HS-5 (cell line): ENCODE data around the gene CLCN5.
A peak's percentile ranks its signal among the peaks of the same experiment; 100 is the strongest.

Experiments used
- DNase-seq: peaks from one replicate; pipeline ENCODE4 v3.0.0-alpha.2; 2012; ENCODE audit warnings: low read depth

The CLCN5 gene

DNA sequence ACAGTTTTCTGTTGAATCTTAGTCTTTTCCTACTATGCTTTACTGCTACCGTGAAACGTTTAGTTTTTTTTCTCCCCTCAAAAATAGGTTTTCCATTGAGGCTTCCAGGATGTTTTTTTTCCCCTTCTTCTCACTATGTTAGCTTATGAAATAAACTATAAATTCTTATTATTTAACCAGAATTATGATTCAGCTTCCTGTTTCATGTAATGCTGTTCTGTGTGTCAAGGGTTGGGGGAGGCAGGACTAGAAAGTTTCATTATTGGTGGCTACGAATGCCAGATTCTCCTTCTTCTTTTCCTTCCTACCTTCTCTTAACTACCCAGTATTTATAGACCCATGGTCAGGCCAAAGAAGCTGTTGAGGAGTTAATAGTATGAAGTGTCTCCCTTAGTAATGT, 11.8 kb downstream of the CLCN5 start:
- DNase-seq = no peak

DNA sequence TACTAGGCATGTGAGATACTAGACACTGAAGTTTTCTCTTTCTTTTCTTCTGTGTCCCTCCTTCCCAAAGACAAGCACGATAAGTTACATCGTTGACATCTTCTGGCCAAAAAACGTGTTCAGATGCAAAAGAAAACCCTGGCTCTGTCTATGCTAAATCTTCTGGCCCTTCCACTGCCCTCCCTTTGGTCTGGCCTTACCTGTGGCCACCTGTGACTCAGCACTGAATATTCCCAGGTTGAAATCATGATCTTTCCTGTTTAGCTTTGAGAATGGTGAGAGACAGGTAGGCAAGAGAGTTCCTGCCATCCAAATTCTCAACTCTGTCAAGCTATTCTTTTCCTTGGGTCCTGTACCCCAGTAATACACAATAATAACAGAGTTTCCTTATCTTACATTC, 12.3 kb downstream of the CLCN5 start:
- no peak for DNase-seq

DNA sequence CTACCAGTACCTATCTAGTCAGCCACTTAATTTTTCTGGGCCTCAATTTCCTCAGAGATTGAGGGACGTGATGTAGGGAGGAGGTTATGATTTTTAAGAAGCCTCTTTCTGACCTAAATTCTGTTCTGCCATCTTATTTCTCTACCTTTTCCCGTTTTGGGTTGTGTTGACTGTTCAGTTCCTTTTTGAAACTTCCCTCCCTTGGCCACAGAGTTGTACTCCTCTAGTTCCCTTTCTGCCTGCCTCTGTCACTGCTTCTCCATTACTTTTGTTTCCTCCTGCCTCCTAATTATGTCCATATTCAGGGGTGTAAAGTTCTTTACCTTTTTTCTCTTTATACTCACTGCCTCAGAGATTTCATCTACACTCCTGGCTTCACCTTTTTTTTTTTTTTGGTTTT, 25.4 kb downstream of the CLCN5 start:
- no peak for DNase-seq

DNA sequence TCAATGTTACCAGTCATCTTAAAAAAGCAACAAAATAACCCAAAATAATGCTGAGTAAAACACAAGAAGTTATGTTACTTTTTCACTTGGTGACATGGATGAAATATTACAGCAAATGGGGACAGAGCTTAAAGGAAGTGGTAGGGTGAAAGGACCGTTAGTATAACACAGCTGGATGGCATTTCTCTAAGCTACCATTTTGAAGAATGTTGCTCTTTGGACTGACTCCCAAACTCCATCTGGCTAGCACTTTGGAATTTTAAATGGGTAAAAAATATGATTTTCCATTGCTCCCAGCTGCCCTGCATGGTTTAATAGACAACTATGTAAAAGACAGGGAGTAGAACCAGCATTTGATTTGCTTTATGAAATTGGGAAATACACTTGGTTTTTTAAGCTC, 27.6 kb downstream of the CLCN5 start:
- DNase-seq = no peak

DNA sequence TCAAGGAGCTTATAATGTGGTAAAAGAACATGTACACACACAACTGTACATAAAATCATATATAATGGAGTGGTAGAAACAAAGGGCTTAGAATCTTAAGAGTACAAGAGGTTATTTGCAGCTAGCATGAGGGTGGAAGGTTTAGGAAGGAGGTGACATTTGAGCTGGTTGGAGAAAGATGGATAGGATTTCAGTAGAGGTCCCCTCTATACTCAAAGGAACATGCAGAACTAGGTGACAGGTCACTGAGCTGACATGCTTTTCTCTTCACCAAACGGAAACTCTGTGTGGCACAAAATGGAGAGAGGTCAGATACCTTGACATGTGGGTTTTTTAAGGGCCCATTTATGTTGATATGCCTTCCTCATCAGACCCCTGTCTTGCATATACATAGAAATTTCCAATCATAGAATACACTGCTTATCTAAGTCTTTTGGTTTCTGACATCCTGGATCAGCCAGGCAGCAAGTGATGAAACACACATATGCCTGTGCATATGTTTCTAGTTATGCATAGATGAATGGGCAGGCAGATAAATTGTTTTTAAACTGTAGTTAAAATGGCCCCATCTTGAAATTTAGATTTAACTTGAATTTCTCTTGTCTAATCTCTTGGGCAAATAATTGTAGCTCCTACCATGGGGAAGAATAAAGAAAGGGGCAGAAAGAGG, 29.3 kb downstream of the CLCN5 start:
- DNase-seq = no peak

DNA sequence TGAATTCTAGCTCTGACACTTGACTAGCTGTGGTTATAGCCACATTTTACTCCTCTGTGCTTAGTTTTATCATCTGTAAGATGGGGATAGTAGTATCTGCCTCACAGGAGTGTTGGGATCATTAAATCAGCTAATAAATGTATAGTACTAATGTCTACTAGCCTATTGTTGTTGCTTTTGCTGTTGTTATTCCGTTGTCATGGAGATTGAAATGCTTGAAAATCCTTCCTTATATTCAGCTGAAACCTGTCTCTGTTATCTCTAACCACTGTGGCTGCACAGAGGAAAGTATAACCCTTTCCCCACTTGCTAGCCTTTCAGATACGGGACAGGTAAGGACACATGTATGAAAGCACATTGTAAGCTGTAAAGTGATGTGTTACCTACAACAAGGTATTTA, 33.9 kb downstream of the CLCN5 start:
- DNase-seq = no peak

DNA sequence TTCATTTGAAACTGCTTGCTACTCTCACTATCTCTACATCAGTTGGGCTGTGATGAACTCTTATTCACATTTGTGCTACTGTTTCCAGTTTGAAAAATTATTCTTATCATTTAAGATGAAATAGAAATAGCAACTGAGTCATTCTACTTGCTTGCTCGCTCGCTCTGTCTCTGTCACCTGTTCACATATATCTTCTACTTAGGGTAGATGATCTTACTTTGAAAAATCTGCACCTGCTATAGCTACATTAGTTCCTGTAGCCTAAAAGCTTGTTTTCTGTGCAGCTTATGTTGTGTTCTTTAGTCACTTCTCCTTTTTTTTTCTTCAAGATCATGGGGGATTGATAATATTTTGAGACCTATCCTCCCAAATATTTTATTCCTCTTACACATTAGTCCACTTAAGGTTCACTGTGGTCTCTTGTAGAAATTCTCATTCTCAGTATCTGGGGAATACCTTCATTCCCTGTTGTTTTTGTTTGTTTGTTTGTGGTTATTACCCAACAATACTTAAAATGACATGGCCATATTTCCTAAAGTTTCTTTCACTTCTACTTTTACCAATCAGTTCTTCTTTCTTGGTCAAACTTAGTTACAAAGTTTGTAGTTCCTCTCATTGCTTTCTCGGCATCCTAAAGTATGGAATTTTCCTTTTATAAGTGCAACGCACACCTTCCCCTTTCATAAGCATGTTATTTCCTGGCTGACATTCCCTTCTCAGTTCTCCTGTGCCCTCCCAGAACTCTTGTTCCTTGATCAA, 36.5 kb downstream of the CLCN5 start:
- DNase-seq = no peak

DNA sequence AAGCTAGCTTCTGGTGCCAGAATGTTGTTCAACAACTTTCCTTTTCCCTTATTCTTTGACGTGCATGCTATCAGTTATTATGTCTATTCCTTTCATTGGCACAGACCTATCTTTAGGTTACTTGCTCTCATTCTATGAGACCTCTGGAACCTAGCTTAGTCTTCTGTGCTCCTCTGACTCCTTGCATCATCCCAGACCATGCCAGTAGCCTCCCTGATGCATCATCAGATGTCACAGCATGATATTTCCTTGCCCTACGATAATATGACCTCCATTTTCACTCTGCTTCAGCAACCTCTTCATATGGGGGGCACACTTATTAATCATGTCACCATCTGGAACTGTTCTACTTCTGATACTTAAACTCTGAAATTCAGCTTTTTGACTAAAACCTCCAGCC, 37.2 kb downstream of the CLCN5 start:
- DNase-seq = no peak

DNA sequence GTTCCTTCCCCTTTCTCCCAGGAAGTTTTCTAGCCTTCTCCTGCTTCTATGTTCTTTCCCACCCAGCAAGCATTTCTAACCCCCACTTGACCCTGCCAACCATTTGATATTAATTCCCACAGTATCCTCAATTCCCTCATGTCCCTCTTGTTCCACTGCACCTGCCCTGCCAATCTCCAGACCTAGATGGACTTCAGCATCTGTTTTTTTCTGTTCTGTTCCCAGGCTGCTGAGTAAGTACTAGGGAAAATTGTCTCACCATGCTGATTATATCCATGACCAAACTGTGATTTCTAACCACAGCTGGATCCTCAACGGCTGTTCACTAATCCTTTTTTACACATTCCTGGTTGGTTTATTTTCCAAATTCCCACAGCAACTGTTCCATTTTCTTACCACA, 37.7 kb downstream of the CLCN5 start:
- no peak for DNase-seq

DNA sequence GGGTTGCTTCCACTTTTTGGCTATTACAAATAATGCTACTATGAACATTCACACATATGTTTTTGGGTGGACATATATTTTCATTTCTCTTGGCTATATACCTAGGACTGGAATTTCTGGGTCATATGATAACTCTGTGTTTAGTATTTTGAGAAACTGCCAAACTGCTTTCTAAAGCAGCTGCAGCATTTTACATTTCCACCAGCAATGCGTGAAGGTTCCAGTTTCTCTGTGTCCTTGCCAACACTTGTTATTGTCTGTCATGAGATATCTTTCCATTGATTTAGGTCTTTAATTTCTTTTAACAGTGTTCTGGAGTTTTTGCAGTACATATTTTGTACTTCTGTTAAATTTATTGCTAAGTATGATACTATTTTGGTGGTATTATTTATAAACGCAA, 48.3 kb downstream of the CLCN5 start:
- no peak for DNase-seq

DNA sequence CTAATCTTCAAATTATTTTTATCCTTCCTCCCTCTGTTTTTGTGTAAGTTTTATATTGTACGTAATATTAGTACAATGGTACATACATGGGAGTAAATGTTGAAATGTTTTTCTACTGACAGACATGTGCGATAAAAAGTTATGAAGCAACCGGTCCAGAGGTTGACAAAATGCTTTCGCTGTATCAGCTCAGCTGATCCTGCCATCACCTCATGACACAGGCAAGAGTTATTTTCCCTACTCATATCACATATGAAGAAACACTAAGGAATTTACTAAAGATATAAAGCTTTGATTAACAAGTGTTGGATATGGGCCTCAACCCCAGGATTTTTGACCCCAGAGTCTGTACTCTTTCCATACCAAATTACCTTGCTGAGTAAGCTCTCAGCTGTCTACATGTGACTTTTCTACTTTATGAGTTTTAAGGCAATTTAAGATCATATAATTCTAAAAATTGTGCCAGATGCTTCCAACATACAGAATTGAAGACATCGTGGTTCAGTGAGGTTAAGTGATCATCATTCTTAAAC, 50.0 kb downstream of the CLCN5 start:
- DNase-seq = no peak

DNA sequence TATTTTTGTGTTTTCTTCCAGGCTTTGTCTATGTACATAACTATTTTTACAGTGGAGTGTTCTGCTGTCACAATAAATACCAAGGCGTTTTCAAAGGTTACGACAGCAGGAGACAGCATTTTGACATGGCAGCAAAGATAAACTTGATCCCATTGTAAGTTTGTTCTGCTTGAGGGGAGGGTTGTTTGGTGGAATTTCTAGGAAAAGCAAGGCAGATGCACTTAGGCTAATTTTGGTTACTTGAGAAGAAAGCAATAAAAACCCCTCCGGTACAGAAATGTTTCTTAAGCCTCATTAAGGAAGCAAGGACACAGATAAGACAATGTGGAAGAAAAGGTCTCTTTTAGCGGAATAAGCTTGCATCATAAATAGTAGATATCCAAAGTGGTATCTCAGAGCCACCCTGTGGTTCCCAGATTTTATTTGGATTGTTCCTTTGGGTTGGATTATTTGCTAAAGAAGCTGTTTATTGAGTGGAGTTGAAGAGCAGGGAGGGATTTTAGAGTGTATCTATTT, 54.3 kb downstream of the CLCN5 start:
- no peak for DNase-seq

DNA sequence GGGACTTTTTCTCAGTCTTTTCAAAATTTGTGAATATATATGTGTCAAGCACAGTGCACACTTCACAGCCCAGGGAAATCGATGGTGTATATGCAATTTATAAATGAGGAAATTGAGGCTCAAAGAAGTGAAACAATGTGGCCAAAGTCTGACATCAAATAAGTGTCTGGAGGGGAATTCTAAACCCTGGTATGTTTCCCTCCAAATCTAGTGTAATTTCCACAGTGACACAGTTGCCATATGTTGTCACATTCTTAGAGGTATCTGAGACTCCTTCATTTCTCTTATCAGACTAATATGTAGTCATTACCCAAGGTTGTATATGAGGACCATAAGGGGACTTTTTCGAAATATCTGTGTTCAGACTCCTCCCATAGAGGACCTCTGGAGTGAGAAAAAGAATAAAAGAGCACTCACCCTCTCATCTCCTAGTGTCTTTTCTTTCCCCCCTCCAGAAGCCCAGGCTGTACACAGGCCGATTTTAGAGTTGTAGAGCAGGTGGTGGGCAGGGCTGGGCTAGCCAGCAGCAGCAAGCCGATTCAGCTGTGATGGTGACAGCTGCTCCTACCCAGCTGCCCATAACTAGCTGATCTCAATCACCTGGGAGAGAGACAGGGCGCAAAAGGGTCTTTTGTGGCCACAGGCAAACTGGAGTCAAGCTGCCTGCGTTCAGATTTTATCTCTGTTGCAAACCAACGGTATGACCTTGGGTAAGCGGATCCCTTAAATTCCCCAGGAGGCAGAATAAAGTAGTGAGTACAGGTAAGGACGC, 55.1 kb downstream of the CLCN5 start:
- DNase-seq = no peak

DNA sequence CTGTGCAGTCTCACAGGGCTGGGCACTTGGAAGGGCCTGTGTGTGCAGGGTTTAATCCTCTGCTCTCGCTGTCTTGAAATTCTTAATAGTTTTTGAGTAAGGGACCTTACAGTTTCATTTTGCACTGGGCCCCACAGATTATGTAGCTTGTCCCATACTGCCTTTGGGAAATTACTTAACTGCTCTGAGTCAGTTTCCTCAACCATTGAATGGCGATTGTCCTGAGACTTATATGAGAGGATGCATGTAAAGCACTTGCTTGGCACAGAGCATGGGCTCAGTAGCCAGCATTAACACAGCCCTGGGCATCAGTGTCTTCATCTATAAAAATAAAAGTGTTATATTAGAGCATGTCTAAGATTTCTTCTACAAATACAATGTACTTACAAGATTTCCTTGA, 55.8 kb downstream of the CLCN5 start:
- DNase-seq = no peak

DNA sequence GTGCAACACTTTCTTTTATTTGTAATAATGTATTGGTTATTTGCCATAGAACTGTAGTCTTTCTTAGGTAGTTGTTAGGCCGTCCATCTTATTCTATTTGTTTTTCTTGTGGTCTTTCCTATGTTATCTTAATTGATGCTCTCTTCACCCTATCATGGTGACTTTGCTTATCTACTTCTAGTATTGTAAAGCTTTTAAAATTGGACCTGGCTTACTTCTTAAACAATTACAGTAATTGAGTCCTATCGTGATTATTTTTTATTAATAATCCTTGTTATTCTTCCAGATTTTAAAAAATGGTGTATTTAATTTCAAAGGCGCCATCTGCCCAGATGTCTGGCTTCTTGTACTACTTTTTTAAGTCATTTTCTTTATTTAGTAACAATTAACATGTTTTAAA, 63.7 kb downstream of the CLCN5 start:
- DNase-seq = no peak

DNA sequence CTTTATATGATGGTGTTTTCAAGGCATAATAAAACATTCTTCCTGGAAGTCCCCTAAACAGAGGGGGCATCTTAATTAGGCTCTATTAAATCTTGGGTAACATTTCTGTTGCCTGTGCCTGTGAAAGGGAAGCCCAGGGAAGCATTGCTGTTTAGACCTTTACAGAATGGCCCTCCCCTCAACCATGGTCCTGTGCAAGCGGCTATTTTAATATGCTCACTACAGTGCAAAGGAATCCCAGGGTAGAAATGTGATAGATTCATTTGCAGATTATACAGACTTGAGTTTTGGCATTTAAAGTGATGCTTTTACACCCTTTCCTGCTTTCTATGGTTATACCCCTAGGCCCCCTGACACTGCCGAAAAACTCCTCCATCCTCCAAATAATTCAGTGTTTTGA, 65.3 kb downstream of the CLCN5 start:
- no peak for DNase-seq

DNA sequence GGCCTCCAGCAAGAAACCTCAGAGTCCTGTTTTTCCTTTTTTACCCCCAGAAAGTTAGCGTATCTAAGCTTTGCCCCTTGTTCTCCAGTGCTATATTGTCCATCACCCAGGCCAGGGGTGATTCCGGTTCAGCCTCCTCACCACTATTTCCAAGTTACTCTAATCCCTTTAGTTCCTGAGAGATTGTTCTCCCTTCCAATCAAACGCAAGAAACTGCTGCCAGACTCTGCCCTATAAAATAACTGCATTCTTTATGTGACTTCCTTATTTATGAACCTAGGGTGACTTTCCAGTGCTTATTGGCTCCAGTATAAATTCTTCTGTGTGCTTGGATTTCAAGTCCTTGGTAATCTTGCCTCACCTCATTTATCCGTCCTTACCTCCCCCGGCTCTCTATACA, 65.7 kb downstream of the CLCN5 start:
- DNase-seq = no peak

DNA sequence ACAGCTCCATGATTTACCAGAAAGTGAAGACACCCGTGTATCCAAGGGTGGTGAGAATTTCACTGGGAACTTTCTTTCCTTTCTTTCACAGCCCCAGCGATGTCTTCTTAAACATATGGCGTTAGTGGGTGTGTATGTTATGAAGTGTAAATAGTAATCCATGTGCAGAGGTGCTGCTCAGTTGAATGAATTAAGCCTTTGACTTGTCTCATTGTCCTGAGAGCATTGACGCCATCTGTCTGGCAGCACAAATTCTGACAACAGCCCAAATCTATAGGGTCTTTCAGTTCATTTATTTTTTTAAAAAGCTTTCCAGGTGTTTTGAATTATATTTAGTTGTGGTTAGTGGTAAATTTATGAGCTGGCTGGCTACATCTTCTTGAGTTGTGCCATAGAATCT, 69.4 kb downstream of the CLCN5 start:
- no peak for DNase-seq

DNA sequence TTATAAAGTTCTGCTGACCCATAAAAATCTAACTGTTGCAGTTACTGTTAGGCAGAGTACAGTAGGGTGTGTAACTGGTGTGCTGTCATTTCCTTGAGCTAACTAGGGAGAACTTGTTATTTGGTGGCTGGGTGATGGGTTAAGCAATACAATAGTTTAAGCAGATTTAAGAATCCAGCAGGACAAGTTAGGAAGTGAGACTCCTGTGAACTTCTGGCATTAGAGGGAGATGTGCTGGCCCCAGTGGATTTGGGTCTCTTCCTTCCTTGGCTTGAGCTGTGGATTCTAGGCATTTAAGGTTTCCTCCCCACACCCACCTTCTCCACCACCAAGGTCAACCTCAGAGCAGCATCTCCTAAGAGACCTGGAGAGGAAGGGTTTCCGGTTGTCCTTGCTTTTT, 70.5 kb downstream of the CLCN5 start:
- no peak for DNase-seq

DNA sequence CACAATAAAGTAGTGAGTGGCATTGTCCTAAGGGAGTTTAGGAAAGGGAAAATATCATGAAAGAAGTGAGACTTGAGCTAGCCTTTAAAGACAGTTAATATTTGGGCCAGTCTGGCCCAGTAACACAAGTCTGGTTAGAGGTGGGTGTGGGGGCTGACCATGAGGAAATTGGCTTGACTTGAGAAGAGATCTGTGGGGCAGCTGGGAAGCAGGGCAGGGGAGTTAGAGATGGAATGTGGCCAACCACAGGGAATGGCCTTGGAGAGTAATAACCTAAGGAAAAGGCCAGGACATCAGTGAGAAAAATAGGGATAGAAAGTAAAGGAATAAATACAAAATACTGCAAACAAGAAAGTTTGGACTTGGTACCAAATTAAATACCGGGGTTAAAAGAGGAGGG, 71.3 kb downstream of the CLCN5 start:
- no peak for DNase-seq

DNA sequence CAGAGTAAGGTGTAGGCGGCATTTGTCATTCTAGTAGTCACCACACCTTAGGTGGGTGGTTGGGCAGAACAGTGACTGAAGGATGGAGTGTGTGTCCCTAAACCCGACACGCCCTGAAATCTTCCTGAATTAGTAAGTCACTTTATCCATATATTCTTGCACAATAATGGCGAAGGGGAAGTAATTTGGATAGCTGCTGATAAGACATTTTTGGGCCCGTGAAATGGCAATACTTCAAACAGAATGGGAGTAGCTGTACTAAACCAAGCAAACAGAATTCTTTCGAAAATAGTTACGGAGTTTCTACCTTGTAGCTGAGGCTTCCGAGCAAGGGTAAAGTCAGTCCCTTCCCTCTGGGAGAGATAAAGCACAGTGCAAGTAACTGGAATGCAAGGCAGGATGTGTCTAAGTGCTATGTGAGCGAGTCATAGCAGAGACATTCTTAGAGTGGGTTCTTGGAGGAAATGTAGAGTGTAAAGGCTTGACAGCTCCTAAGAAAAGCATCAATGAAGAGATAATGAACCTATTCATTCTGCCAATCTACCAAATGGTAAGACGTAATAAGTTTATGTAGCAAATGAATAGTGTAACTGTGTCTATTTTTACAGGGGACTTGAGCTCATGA, 72.8 kb downstream of the CLCN5 start:
- DNase-seq = peak; percentile 18

DNA sequence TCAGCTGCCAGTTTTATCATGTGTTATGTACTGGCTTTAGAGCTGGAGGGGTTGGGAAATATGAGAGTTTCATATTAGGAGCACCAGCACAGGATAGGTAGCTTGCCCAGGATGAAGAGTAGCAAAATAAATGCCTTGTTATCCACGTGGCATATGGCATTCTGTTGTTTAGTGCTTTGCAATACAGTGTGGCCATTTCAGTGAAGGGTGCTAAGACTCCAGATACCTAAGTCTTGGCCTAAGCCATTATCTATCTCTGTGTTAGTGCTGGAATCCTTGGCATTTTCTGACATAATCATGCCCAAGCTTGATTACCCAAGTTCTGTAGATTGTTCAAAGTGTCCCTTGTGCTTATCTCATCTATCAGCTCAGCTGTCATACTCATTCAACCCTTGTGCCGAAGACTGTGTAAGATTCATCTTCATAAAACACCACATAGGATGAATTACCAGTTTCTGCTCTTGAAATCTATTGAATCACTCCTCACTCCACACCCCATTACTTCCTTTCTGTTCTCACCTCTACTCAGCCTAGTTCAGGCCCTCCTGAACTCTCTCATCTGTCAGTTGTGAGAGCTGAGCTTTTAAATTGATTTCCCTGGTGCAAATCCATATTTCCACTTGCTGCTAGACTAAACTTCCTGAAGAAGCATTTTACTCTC, 73.5 kb downstream of the CLCN5 start:
- no peak for DNase-seq
